PC-3 (cell line): ENCODE results near the gene BLNK. TPM values are rescaled to one million over a fixed set of nuclear protein-coding genes. Genes with fewer than 3 reads are reported as not detected.

Experiments
- ATAC-seq: fragments of 200-7000 bp; cut with Tn5 transposase; 2 replicates; pipeline ENCODE4 v1.9.1; 2020; ENCODE audit warnings: mild to moderate bottlenecking, moderate library complexity
- BruUV-seq: library from RNA; stranded (reverse); fragments of 400-500 nt; replicated peaks from 2 replicates; lab custom pipeline; 2021; lab: Mats Ljungman, UMichigan
- CTCF ChIA-PET: fragments of 300-600 bp; sonication (Branson Sonifier 250); formaldehyde crosslinking; loops from one replicate; lab custom pipeline; 2022; ENCODE audit warnings: antibody characterized with exemption; lab: Charles Lee
- POLR2A ChIA-PET: fragments of 300-600 bp; sonication (Branson Sonifier 250); formaldehyde crosslinking; loops from one replicate; lab custom pipeline; 2022; ENCODE audit warnings: antibody characterized with exemption; ENCODE audit not compliant: unreplicated experiment; lab: Charles Lee
- DNase-seq: peaks from one replicate; pipeline ENCODE4 v3.0.0-alpha.2; 2015
- H2AFZ ChIP-seq: fragments of 300-600 bp; sonication (generic); 2 replicates; pipeline ENCODE4 v1.6.0; 2016; ENCODE audit warnings: antibody characterized with exemption, low read length
- H3F3A ChIP-seq: fragments of 300-600 bp; sonication (generic); one replicate; pipeline ENCODE4 v1.6.0; 2017; ENCODE audit warnings: antibody characterized with exemption, low read length, control low read depth, mild to moderate bottlenecking; ENCODE audit not compliant: unreplicated experiment
- H3K27ac ChIP-seq: fragments of 300-600 bp; sonication (generic); 2 replicates; pipeline ENCODE4 v1.5.1; 2016; ENCODE audit warnings: mild to moderate bottlenecking, low read length
- H3K27me3 ChIP-seq: fragments of 300-600 bp; sonication (generic); 2 replicates; pipeline ENCODE4 v1.6.1; 2016; ENCODE audit warnings: low read length, mixed read lengths
- H3K36me3 ChIP-seq: fragments of 300-600 bp; sonication (generic); 2 replicates; pipeline ENCODE4 v1.6.1; 2016; ENCODE audit warnings: low read depth, mixed run types, low read length, mixed read lengths
- H3K4me1 ChIP-seq: fragments of 300-600 bp; sonication (generic); 2 replicates; pipeline ENCODE4 v1.5.1; 2016; ENCODE audit warnings: low read length; ENCODE audit not compliant: insufficient read depth
- H3K4me2 ChIP-seq: fragments of 300-600 bp; sonication (generic); 2 replicates; pipeline ENCODE4 v1.6.0; 2016; ENCODE audit warnings: low read length
- H3K4me3 ChIP-seq: fragments of 300-600 bp; sonication (generic); 2 replicates; pipeline ENCODE4 v1.5.1; 2016; ENCODE audit warnings: mild to moderate bottlenecking, low read length, mixed read lengths
- H3K79me2 ChIP-seq: fragments of 300-600 bp; sonication (generic); 2 replicates; pipeline ENCODE4 v1.6.1; 2017; ENCODE audit warnings: low read length, mixed read lengths
- H3K9ac ChIP-seq: fragments of 300-600 bp; sonication (generic); 2 replicates; pipeline ENCODE4 v1.6.0; 2016; ENCODE audit warnings: mild to moderate bottlenecking, low read length
- H3K9me2 ChIP-seq: fragments of 300-600 bp; sonication (generic); replicated peaks from 2 replicates; pipeline ENCODE4 v1.6.1; 2016; ENCODE audit warnings: mixed run types, low read length, mixed read lengths
- H3K9me3 ChIP-seq: fragments of 300-600 bp; sonication (generic); 2 replicates; pipeline ENCODE4 v1.6.1; 2016; ENCODE audit warnings: low read length, mixed read lengths
- H4K20me1 ChIP-seq: fragments of 300-600 bp; sonication (generic); 2 replicates; pipeline ENCODE4 v1.6.1; 2016; ENCODE audit warnings: low read length, mixed read lengths
- EZH2 ChIP-seq: fragments of 300-600 bp; sonication (generic); IDR thresholded peaks from one replicate; pipeline ENCODE4 v1.6.1; 2017; ENCODE audit warnings: antibody characterized with exemption, mild to moderate bottlenecking, low read length; ENCODE audit not compliant: unreplicated experiment
- EZH2phosphoT487 ChIP-seq: fragments of 300-600 bp; sonication (generic); IDR thresholded peaks from 2 replicates; pipeline ENCODE4 v1.6.1; 2018; ENCODE audit warnings: mild to moderate bottlenecking, antibody characterized with exemption, low read length, borderline replicate concordance
- intact Hi-C: fragments of 100-400 bp; cut with micrococcal nuclease; formaldehyde crosslinking; loops from 2 replicates; pipeline ENCODE4 v1.9.0; 2023
- total RNA-seq: library from RNA; depleted of rRNA; stranded (reverse); fragments of >200 nt; gene quantifications from 2 replicates; pipeline ENCODE4 v1.2.3, GENCODE V29; 2014
- TF ChIP-seq, protein P1 (sequence below): fragments of 300-600 bp; sonication (generic); conservative IDR thresholded peaks from 2 replicates; pipeline ENCODE4 v1.5.1; 2017; ENCODE audit warnings: antibody characterized with exemption, low read depth, mild to moderate bottlenecking, low read length

Gene BLNK
- total RNA-seq, 1 experiment from 2014 or later, result not detected

DNA sequence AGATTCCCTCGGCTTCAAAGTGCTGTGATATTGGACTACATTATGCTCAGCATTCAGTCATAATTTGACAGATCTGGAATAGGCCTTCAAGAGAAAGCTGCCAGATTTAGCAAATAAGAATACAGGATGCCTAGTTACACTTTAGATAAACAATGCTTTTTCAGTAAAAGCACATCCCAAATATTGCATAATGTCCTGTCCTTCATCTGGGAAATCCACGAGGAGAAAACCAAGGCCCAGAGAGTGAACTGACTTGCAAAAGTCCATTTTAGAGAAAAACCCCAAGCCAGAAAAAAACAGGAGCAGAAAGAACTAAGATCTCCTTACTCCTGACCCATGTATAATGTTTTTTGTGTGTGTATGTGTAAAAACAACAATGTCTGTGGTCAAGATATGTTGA lies 12.0 kb upstream of the BLNK start:
- H2AFZ ChIP-seq, result no peak overlapping the region
- ChIA-PET POLR2A (no interaction called here), CTCF (no interaction called here)
- H3K9ac ChIP-seq, result no peak overlapping the region
- H3K36me3 ChIP-seq, result no peaks in the 10 kb centered on the region
- H3K9me2 ChIP-seq, result no peaks in the 10 kb centered on the region
- ATAC-seq (no peak), DNase-seq (no peak)
- intact Hi-C loops, result no loop called here
- no peaks in the 10 kb centered on the region for H3K79me2 ChIP-seq
- peaks cover 9% of the 10 kb centered on the region for H3K27me3 ChIP-seq
- H3F3A ChIP-seq, result no peaks in the 10 kb centered on the region
- H3K27ac ChIP-seq, result no peak overlapping the region
- BruUV-seq, result no TSS peak
- no peaks in the 10 kb centered on the region for H3K9me3 ChIP-seq
- H4K20me1 ChIP-seq, result no peaks in the 10 kb centered on the region
- no peak for TF ChIP-seq EZH2phosphoT487
- TF ChIP-seq, protein P1, sequence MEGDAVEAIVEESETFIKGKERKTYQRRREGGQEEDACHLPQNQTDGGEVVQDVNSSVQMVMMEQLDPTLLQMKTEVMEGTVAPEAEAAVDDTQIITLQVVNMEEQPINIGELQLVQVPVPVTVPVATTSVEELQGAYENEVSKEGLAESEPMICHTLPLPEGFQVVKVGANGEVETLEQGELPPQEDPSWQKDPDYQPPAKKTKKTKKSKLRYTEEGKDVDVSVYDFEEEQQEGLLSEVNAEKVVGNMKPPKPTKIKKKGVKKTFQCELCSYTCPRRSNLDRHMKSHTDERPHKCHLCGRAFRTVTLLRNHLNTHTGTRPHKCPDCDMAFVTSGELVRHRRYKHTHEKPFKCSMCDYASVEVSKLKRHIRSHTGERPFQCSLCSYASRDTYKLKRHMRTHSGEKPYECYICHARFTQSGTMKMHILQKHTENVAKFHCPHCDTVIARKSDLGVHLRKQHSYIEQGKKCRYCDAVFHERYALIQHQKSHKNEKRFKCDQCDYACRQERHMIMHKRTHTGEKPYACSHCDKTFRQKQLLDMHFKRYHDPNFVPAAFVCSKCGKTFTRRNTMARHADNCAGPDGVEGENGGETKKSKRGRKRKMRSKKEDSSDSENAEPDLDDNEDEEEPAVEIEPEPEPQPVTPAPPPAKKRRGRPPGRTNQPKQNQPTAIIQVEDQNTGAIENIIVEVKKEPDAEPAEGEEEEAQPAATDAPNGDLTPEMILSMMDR, result no peak
- TF ChIP-seq EZH2, result no peak
- H3K4me1 ChIP-seq, result no peaks in the 10 kb centered on the region
- H3K4me3 ChIP-seq, result no peak overlapping the region
- H3K4me2 ChIP-seq, result no peak overlapping the region

DNA sequence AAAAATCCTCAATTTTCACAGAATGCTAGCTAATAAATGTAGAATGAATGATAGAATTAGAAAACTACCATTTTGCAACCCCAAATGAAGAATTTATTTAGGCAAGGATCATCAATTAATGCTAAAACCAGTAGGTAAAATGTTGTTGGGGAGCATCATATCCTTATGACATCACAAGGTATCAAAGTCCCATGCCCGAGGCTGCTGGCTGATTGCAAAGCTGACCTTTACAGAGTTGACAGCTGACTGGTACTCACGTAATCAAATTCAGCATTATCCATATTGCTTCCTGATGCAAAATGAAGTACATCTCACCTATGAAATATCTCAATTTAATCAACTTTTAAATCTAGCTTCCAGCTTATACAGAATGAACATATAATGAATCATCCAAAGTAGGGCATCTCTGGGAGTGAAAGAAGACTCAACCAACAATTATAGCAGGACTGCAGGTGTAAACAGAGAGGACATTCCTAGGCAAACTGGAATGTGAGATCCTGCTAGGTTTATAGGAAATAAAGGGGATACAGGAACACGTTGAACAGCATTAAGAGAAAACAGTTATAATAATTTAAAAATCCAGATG lies 10.2 kb upstream of the BLNK start:
- H2AFZ ChIP-seq, result no peak overlapping the region
- H3K9me3 ChIP-seq, result no peaks in the 10 kb centered on the region
- H3F3A ChIP-seq, result no peaks in the 10 kb centered on the region
- intact Hi-C loops, result no loop called here
- H3K4me2 ChIP-seq, result no peak overlapping the region
- no peak overlapping the region for H3K9ac ChIP-seq
- no peak overlapping the region for H3K4me3 ChIP-seq
- POLR2A ChIA-PET, result no interaction called here
- BruUV-seq, result no TSS peak
- H3K27me3 ChIP-seq, result peaks cover 9% of the 10 kb centered on the region; the same call in 1 of the 2 replicates
- H3K27ac ChIP-seq, result no peak overlapping the region
- DNase-seq (no peak), ATAC-seq (no peak)
- no peaks in the 10 kb centered on the region for H3K79me2 ChIP-seq
- no peaks in the 10 kb centered on the region for H4K20me1 ChIP-seq
- H3K4me1 ChIP-seq, result no peaks in the 10 kb centered on the region
- CTCF ChIA-PET, result no interaction called here
- no peaks in the 10 kb centered on the region for H3K36me3 ChIP-seq
- H3K9me2 ChIP-seq, result no peaks in the 10 kb centered on the region
- TF ChIP-seq, protein P1, result no peak
- no peak for TF ChIP-seq EZH2phosphoT487
- TF ChIP-seq EZH2, result no peak

DNA sequence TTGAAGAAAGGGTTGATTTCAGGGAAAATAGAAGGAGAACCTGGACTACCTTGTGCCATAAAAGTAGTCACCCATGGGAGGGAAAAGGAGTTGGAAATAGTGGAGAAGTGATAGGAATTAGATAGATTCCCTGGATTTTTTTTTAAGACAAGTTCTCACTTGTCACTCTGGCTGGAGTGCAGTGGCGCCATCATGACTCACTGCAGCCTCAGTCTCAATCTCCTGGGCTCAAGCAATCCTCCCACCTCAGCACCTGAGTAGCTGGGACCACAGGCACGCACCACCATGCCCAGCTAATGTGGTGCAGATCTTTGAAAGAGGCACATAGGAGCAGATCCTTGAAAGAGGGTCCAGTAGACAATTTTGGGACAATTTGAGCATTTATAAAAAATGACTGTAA lies 9.5 kb upstream of the BLNK start:
- TF ChIP-seq, protein P1, result no peak
- TF ChIP-seq EZH2, result no peak
- DNase-seq (peak; percentile 21), ATAC-seq (no peak)
- Histone ChIP-seq H3K9me3 (no peaks in the 10 kb centered on the region), H3K4me3 (no peak overlapping the region), H3K9ac (no peak overlapping the region), H4K20me1 (no peaks in the 10 kb centered on the region), H3F3A (no peaks in the 10 kb centered on the region), H3K4me2 (no peak overlapping the region), H3K79me2 (no peaks in the 10 kb centered on the region), H3K27me3 (peaks cover 9% of the 10 kb centered on the region; the same call in 1 of the 2 replicates), H3K9me2 (no peaks in the 10 kb centered on the region), H2AFZ (no peak overlapping the region), H3K27ac (no peak overlapping the region), H3K4me1 (no peaks in the 10 kb centered on the region), H3K36me3 (no peaks in the 10 kb centered on the region)
- intact Hi-C loops, result no loop called here
- no TSS peak for BruUV-seq
- ChIA-PET CTCF (no interaction called here), POLR2A (no interaction called here)
